Central memory CD8-positive, alpha-beta T cell (primary cell): ENCODE results near the gene NPM3.

Source experiments
- ATAC-seq: fragments of 150-1000 bp; cut with Tn5 transposase; replicated peaks from 2 replicates; pipeline ENCODE4 v1.10.0; 2022; ENCODE audit warnings: mild to moderate bottlenecking, moderate FRiP score, moderate number of reproducible peaks; ENCODE audit not compliant: poor library complexity, severe bottlenecking; ENCODE audit errors: extremely low read depth
- DNase-seq, 2 donors: peaks; one replicate each; pipeline ENCODE4 v3.0.0; 2021; ENCODE audit warnings: low spot score in 2 of 2
- H3K27ac Mint-ChIP-seq: one replicate; pipeline ENCODE4 v1.8.0; 2022; ENCODE audit warnings: low read depth, mild to moderate bottlenecking, moderate library complexity, mixed read lengths
- H3K27me3 Mint-ChIP-seq: one replicate; pipeline ENCODE4 v1.8.0; 2022; ENCODE audit warnings: mixed read lengths
- H3K36me3 Mint-ChIP-seq: one replicate; pipeline ENCODE4 v1.8.0; 2022; ENCODE audit warnings: mild to moderate bottlenecking, moderate library complexity, mixed read lengths; ENCODE audit not compliant: insufficient read depth
- H3K4me1 Mint-ChIP-seq: one replicate; pipeline ENCODE4 v1.8.0; 2022; ENCODE audit warnings: mixed read lengths
- H3K4me3 Mint-ChIP-seq: one replicate; pipeline ENCODE4 v1.8.0; 2022; ENCODE audit warnings: mild to moderate bottlenecking, moderate library complexity, mixed read lengths
- H3K9me3 Mint-ChIP-seq: one replicate; pipeline ENCODE4 v1.8.0; 2022; ENCODE audit warnings: mixed read lengths

Gene NPM3

DNA sequence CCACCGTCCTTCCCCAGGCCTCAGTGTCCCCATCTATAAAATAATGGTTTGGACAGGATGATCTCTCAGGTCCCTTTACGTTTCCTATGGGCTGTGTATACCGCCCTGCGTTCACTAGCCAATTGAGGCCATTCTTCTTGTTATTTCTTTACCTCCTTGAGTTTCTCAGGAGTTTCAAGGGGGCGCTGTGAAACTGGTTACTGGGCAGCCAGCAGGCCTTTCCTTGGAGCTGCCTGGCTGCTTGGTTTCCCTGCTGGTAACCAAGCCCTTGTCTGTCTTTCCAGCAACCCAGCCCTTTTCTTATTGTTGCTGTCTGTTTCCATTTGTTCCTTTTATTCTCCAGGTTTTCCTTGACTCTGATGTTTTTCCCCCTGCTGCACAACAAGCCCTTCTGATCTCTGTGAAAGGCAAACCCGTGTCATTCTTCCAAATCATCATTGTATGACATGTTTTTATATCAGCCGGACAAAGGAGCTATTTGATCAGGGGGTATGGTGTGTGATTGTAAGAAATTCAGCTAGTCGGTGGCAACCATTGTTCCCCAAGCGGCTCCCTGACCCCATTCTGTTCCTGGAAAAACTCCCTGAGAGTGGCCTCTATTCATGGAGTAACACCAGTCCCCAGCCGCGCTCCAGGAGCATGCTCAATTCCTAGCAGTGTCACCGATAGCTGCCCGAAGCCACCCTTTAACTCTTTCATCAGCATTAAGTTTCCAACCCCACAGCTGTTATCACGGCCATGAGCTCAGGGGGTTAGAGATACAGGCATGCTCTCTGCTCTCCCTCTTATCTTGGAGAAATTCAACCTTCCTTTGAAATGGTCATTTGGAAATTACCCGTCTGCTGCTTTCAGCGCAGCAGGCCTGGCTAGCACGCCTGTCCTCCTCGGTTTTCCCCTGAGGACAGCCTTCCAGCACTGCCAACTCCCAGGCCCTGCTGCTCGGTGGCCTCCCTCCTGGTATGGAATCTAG lies 33.9 kb downstream of the NPM3 start:
- Mint-ChIP-seq H3K4me3 (no peak overlapping the region), H3K4me1 (no peaks in the 10 kb centered on the region), H3K9me3 (no peaks in the 10 kb centered on the region), H3K27ac (no peak overlapping the region), H3K27me3 (peaks cover 35% of the 10 kb centered on the region), H3K36me3 (peaks cover 1% of the 10 kb centered on the region)
- no peak for ATAC-seq
- no peak for DNase-seq

- H3K27me3 Mint-ChIP-seq, result peaks cover 26% of the 10 kb centered on the region
- DNase-seq (no peak), ATAC-seq (no peak)
- H3K4me1 Mint-ChIP-seq, result no peaks in the 10 kb centered on the region
- no peaks in the 10 kb centered on the region for H3K9me3 Mint-ChIP-seq
- H3K27ac Mint-ChIP-seq, result no peak overlapping the region
- peaks cover 1% of the 10 kb centered on the region for H3K36me3 Mint-ChIP-seq
- no peak overlapping the region for H3K4me3 Mint-ChIP-seq
Measured at GRCh38 chr10:101748496-101748895, 34.8 kb downstream of the NPM3 start.

GRCh38 chr10:101745074-101745696 lies 38.1 kb downstream of the NPM3 start:
- no peak for DNase-seq
- Mint-ChIP-seq H3K9me3 (no peaks in the 10 kb centered on the region), H3K4me1 (no peaks in the 10 kb centered on the region), H3K36me3 (no peaks in the 10 kb centered on the region), H3K4me3 (no peak overlapping the region), H3K27ac (no peak overlapping the region), H3K27me3 (peaks cover 27% of the 10 kb centered on the region)
- no peak for ATAC-seq

DNA sequence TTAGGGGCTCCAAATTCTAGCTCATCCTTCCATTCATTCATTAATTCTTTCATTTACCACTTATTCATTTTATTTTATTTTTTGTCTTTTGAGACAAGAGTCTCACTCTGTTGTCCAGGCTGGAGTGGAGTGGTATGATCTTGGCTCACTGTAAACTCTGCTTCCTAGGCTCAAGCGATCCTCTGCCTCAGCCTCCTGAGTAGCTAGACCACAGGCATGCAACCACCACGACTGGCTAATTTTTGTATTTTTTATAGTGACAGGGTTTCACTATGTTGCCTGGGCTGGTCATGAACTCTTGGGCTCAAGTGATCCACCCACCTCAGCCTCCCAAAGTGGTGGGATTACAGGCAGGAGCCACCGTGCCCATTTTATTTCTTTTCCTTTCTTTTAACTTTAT lies 39.0 kb downstream of the NPM3 start:
- no peak for ATAC-seq
- H3K36me3 Mint-ChIP-seq, result no peaks in the 10 kb centered on the region
- no peaks in the 10 kb centered on the region for H3K9me3 Mint-ChIP-seq
- H3K27me3 Mint-ChIP-seq, result peaks cover 36% of the 10 kb centered on the region
- no peak overlapping the region for H3K27ac Mint-ChIP-seq
- DNase-seq, result no peak
- no peaks in the 10 kb centered on the region for H3K4me1 Mint-ChIP-seq
- no peak overlapping the region for H3K4me3 Mint-ChIP-seq

- no peaks in the 10 kb centered on the region for H3K4me1 Mint-ChIP-seq
- no peaks in the 10 kb centered on the region for H3K9me3 Mint-ChIP-seq
- no peak overlapping the region for H3K4me3 Mint-ChIP-seq
- no peaks in the 10 kb centered on the region for H3K36me3 Mint-ChIP-seq
- no peak overlapping the region for H3K27ac Mint-ChIP-seq
- no peak for DNase-seq
- no peak for ATAC-seq
- peaks cover 38% of the 10 kb centered on the region for H3K27me3 Mint-ChIP-seq
Measured at GRCh38 chr10:101741938-101742337, 41.3 kb downstream of the NPM3 start.

DNA sequence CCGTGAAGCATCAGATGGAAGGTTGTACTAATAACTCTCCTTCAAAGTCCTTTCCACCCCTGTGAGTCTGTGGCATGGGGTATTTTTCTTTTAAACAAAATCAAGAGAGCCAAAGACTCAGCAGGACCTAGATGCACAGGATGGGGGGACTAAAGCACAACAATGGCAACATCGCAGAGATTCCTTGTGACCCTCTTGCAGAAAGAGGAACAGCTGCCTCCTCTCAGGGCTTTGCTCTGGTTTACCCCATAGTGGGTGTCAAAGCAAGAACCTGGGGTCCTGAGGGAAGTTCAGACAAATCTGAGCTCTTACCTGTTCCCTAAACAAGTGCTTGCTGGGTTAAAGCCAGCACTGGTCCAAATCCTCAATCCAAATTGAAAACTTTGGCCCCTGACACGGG lies 46.6 kb downstream of the NPM3 start:
- Mint-ChIP-seq H3K36me3 (no peaks in the 10 kb centered on the region), H3K27ac (no peak overlapping the region), H3K9me3 (no peaks in the 10 kb centered on the region), H3K27me3 (peaks cover 54% of the 10 kb centered on the region), H3K4me3 (no peak overlapping the region), H3K4me1 (no peaks in the 10 kb centered on the region)
- ATAC-seq, result no peak
- no peak for DNase-seq

- no peaks in the 10 kb centered on the region for H3K4me1 Mint-ChIP-seq
- peaks cover 44% of the 10 kb centered on the region for H3K27me3 Mint-ChIP-seq
- ATAC-seq, result no peak
- no peaks in the 10 kb centered on the region for H3K36me3 Mint-ChIP-seq
- no peaks in the 10 kb centered on the region for H3K9me3 Mint-ChIP-seq
- H3K27ac Mint-ChIP-seq, result no peak overlapping the region
- DNase-seq, result no peak
- no peak overlapping the region for H3K4me3 Mint-ChIP-seq
Measured at GRCh38 chr10:101732096-101732495, 51.1 kb downstream of the NPM3 start.
